CD8-positive, alpha-beta memory T cell (primary cell): Measurements from ENCODE around the gene STK36. TPM values are rescaled to one million over a fixed set of nuclear protein-coding genes. Genes with fewer than 3 reads are reported as not detected.

Experiments used
- CTCF ChIA-PET: fragments of 350-600 bp; sonication (Branson Sonifier 250); formaldehyde crosslinking; loops from one replicate; lab custom pipeline; 2021; ENCODE audit warnings: antibody characterized with exemption; lab: Charles Lee
- POLR2A ChIA-PET: fragments of 350-600 bp; sonication (Branson Sonifier 250); formaldehyde crosslinking; loops from one replicate; lab custom pipeline; 2021; ENCODE audit warnings: antibody characterized with exemption; lab: Charles Lee
- DNase-seq, 5 donors: peaks; one replicate each; pipeline versions ENCODE4 v3.0.0 to v3.0.0-alpha.2; 2020 to 2022; ENCODE audit warnings: mixed read lengths in 1 of 5
- H3K27ac ChIP-seq: one replicate; pipeline ENCODE4 v1.7.0; 2013; ENCODE audit warnings: low read depth, mild to moderate bottlenecking, low read length, moderate library complexity
- H3K27me3 ChIP-seq: 2 replicates; pipeline ENCODE4 v1.7.0; 2013; ENCODE audit warnings: low read length, mild to moderate bottlenecking; ENCODE audit not compliant: insufficient read depth, poor library complexity, severe bottlenecking
- H3K36me3 ChIP-seq: 2 replicates; pipeline ENCODE4 v1.7.0; 2013; ENCODE audit warnings: mild to moderate bottlenecking, low read length, moderate library complexity; ENCODE audit not compliant: insufficient read depth
- H3K4me1 ChIP-seq: 2 replicates; pipeline ENCODE4 v1.7.0; 2013; ENCODE audit warnings: mild to moderate bottlenecking, low read length, moderate library complexity; ENCODE audit not compliant: insufficient read depth
- H3K4me3 ChIP-seq: 2 replicates; pipeline ENCODE4 v1.7.0; 2013; ENCODE audit warnings: mild to moderate bottlenecking, low read length
- H3K9me3 ChIP-seq: 2 replicates; pipeline ENCODE4 v1.7.0; 2013; ENCODE audit warnings: mild to moderate bottlenecking, low read length
- H3K27ac Mint-ChIP-seq, 8 donors: one replicate each; pipeline ENCODE4 v1.8.0; 2020 to 2021; ENCODE audit warnings: mixed read lengths in 8 of 8, mild to moderate bottlenecking in 6 of 8, inconsistent platforms in 3 of 8, moderate library complexity in 3 of 8
- H3K27me3 Mint-ChIP-seq, 2 donors: one replicate each; pipeline ENCODE4 v1.8.0; 2020 to 2021; ENCODE audit warnings: mixed read lengths in 2 of 2, mild to moderate bottlenecking in 1 of 2, moderate library complexity in 1 of 2
- H3K36me3 Mint-ChIP-seq, 3 donors: one replicate each; pipeline ENCODE4 v1.8.0; 2020 to 2021; ENCODE audit warnings: mixed read lengths in 3 of 3, inconsistent platforms in 1 of 3, mild to moderate bottlenecking in 1 of 3
- H3K4me1 Mint-ChIP-seq, 3 donors: one replicate each; pipeline ENCODE4 v1.8.0; 2020 to 2021; ENCODE audit warnings: mixed read lengths in 3 of 3, inconsistent platforms in 1 of 3, mild to moderate bottlenecking in 1 of 3
- H3K4me3 Mint-ChIP-seq, 7 donors: one replicate each; pipeline ENCODE4 v1.8.0; 2020 to 2021; ENCODE audit warnings: mixed read lengths in 7 of 7, mild to moderate bottlenecking in 6 of 7, moderate library complexity in 4 of 7, inconsistent platforms in 2 of 7
- H3K9me3 Mint-ChIP-seq, 5 donors: one replicate each; pipeline ENCODE4 v1.8.0; 2020 to 2022; ENCODE audit warnings: mixed read lengths in 5 of 5, mild to moderate bottlenecking in 3 of 5, moderate library complexity in 2 of 5, inconsistent platforms in 1 of 5
- polyA plus RNA-seq: library from polyadenylated mRNA; unstranded; fragments of 300-500 nt; fragmentation: Illumina TruSeq; gene quantifications from one replicate; pipeline ENCODE4 v1.2.3, GENCODE V29; 2021
- total RNA-seq, 2 experiments: library from RNA; stranded (reverse); gene quantifications; one replicate each; pipeline ENCODE4 v1.2.3, GENCODE V29; 2021

STK36 gene
- total and polyA plus RNA-seq, 3 experiments from 2014 or later, result 3.9 to 21.4 (median 19.9) TPM

GRCh38 chr2:218745160-218745558, 73.3 kb downstream of the STK36 start:
- H3K4me1 Mint-ChIP-seq, result no peaks in the 10 kb centered on the region
- peaks cover 17 to 87% (median 30%) of the 10 kb centered on the region in 3 donors for H3K36me3 Mint-ChIP-seq
- H3K4me3 Mint-ChIP-seq, result no peak overlapping the region
- Histone ChIP-seq H3K4me1 (no peaks in the 10 kb centered on the region), H3K9me3 (no peaks in the 10 kb centered on the region), H3K27ac (no peak overlapping the region), H3K4me3 (no peak overlapping the region), H3K27me3 (no peaks in the 10 kb centered on the region), H3K36me3 (peaks cover 26% of the 10 kb centered on the region)
- H3K27ac Mint-ChIP-seq, result no peak overlapping the region
- ChIA-PET CTCF (no interaction called here), POLR2A (no interaction called here)
- H3K9me3 Mint-ChIP-seq, result no peaks in the 10 kb centered on the region
- H3K27me3 Mint-ChIP-seq, result no peaks in the 10 kb centered on the region
- DNase-seq, result no peak

- Histone ChIP-seq H3K4me1 (no peaks in the 10 kb centered on the region), H3K4me3 (no peak overlapping the region), H3K36me3 (peaks cover 26% of the 10 kb centered on the region), H3K27ac (no peak overlapping the region), H3K27me3 (no peaks in the 10 kb centered on the region), H3K9me3 (no peaks in the 10 kb centered on the region)
- H3K4me1 Mint-ChIP-seq, result no peaks in the 10 kb centered on the region
- H3K27me3 Mint-ChIP-seq, result no peaks in the 10 kb centered on the region
- H3K36me3 Mint-ChIP-seq, result peaks cover 17 to 87% (median 31%) of the 10 kb centered on the region in 3 donors
- ChIA-PET CTCF (no interaction called here), POLR2A (no interaction called here)
- H3K9me3 Mint-ChIP-seq, result no peaks in the 10 kb centered on the region
- H3K4me3 Mint-ChIP-seq, result no peak overlapping the region
- no peak overlapping the region for H3K27ac Mint-ChIP-seq
- DNase-seq, result no peak
Observed at GRCh38 chr2:218745559-218746469, 73.9 kb downstream of the STK36 start.

- ChIA-PET CTCF (no interaction called here), POLR2A (no interaction called here)
- no peaks in the 10 kb centered on the region for H3K27me3 ChIP-seq
- no peaks in the 10 kb centered on the region for H3K4me1 ChIP-seq
- H3K4me3 ChIP-seq, result no peak overlapping the region
- Mint-ChIP-seq H3K27me3 (no peaks in the 10 kb centered on the region), H3K4me3 (no peak overlapping the region), H3K4me1 (no peaks in the 10 kb centered on the region), H3K36me3 (peaks cover 17 to 87% (median 29%) of the 10 kb centered on the region in 3 donors), H3K27ac (no peak overlapping the region), H3K9me3 (no peaks in the 10 kb centered on the region)
- no peak for DNase-seq
- H3K9me3 ChIP-seq, result no peaks in the 10 kb centered on the region
- H3K27ac ChIP-seq, result no peak overlapping the region
- H3K36me3 ChIP-seq, result peaks cover 26% of the 10 kb centered on the region
Observed at GRCh38 chr2:218746470-218746795, 74.5 kb downstream of the STK36 start.

GRCh38 chr2:218746960-218747359, 75.1 kb downstream of the STK36 start:
- H3K27ac ChIP-seq, result no peak overlapping the region
- H3K4me1 ChIP-seq, result no peaks in the 10 kb centered on the region
- POLR2A ChIA-PET, result no interaction called here
- no peak overlapping the region for H3K4me3 ChIP-seq
- Mint-ChIP-seq H3K27me3 (no peaks in the 10 kb centered on the region), H3K36me3 (peaks cover 18 to 88% (median 30%) of the 10 kb centered on the region in 3 donors), H3K4me1 (no peaks in the 10 kb centered on the region), H3K4me3 (no peak overlapping the region), H3K27ac (no peak overlapping the region), H3K9me3 (no peaks in the 10 kb centered on the region)
- DNase-seq, result no peak
- no peaks in the 10 kb centered on the region for H3K27me3 ChIP-seq
- no peaks in the 10 kb centered on the region for H3K9me3 ChIP-seq
- peaks cover 26% of the 10 kb centered on the region for H3K36me3 ChIP-seq
- CTCF ChIA-PET, result interaction anchor here (0.9 kb wide), 1 partner anchor 10 kb away, joined by 3 read pairs; no protein-coding TSS in a partner anchor

GRCh38 chr2:218748741-218749441, 77.0 kb downstream of the STK36 start:
- POLR2A ChIA-PET, result no interaction called here
- Mint-ChIP-seq H3K36me3 (peaks cover 34 to 93% (median 47%) of the 10 kb centered on the region in 3 donors), H3K27ac (no peak overlapping the region), H3K27me3 (no peaks in the 10 kb centered on the region), H3K4me3 (no peak overlapping the region), H3K9me3 (no peaks in the 10 kb centered on the region), H3K4me1 (no peaks in the 10 kb centered on the region)
- Histone ChIP-seq H3K4me3 (no peak overlapping the region), H3K9me3 (no peaks in the 10 kb centered on the region), H3K27me3 (no peaks in the 10 kb centered on the region), H3K36me3 (peaks cover 37% of the 10 kb centered on the region), H3K4me1 (no peaks in the 10 kb centered on the region), H3K27ac (no peak overlapping the region)
- CTCF ChIA-PET, result no interaction called here
- DNase-seq, result no peak

Other genes starting within 250 kb of the STK36 start
- 10 to 100 TPM; 29.9 to 31.5 TPM for gene USP37, start 103.7 kb upstream of the STK36 start, total RNA-seq
- 12.5 TPM for gene USP37, start 103.7 kb upstream of the STK36 start, polyA plus RNA-seq
- 100 to 1,000 TPM; 131 to 135 TPM for gene CNOT9, start 103.2 kb upstream of the STK36 start, total RNA-seq
- 22.5 TPM for gene CNOT9, start 103.2 kb upstream of the STK36 start, polyA plus RNA-seq
- gene PLCD4, start 64.2 kb upstream of the STK36 start, total RNA-seq, result under 1 TPM in 1 of 2 experiments, not detected in 1; 0.16 TPM
- gene PLCD4, start 64.2 kb upstream of the STK36 start, polyA plus RNA-seq, result 0.49 TPM
- 10 to 100 TPM; 60.4 to 64.0 TPM for gene ZNF142, start 12.5 kb upstream of the STK36 start, total RNA-seq
- 19.7 TPM for gene ZNF142, start 12.5 kb upstream of the STK36 start, polyA plus RNA-seq
- gene BCS1L, start 12.4 kb upstream of the STK36 start, total RNA-seq, result 10 to 100 TPM; 91.7 to 93.9 TPM
- 10.1 TPM for gene BCS1L, start 12.4 kb upstream of the STK36 start, polyA plus RNA-seq
- gene RNF25, start 84 bp upstream of the STK36 start, total RNA-seq, result 10 to 100 TPM; 29.0 to 36.8 TPM
- gene RNF25, start 84 bp upstream of the STK36 start, polyA plus RNA-seq, result 14.4 TPM
- 10 to 100 TPM; 42.0 to 44.2 TPM for gene TTLL4, start 38.7 kb downstream of the STK36 start, total RNA-seq
- gene TTLL4, start 38.7 kb downstream of the STK36 start, polyA plus RNA-seq, result 7.1 TPM
- gene CYP27A1, start 110.1 kb downstream of the STK36 start, total RNA-seq, result 1 to 10 TPM; 1.2 TPM
- gene CYP27A1, start 110.1 kb downstream of the STK36 start, polyA plus RNA-seq, result not detected
- gene PRKAG3, start 159.7 kb downstream of the STK36 start, total RNA-seq, result not detected
- not detected for gene PRKAG3, start 159.7 kb downstream of the STK36 start, polyA plus RNA-seq
- under 1 TPM; 0.27 to 0.42 TPM for gene WNT6, start 187.7 kb downstream of the STK36 start, total RNA-seq
- gene WNT6, start 187.7 kb downstream of the STK36 start, polyA plus RNA-seq, result 0.39 TPM
- 1 to 10 TPM; 1.0 to 1.5 TPM for gene WNT10A, start 208.8 kb downstream of the STK36 start, total RNA-seq
- 1.1 TPM for gene WNT10A, start 208.8 kb downstream of the STK36 start, polyA plus RNA-seq